Left colon (tissue), 2 donors: ENCODE measurements around the gene GFI1. TPM values are rescaled to one million over a fixed set of nuclear protein-coding genes. Genes with fewer than 3 reads are reported as not detected.

Experiments used
- ATAC-seq: fragments of 200-7000 bp; cut with Tn5 transposase; one replicate; pipeline ENCODE4 v1.9.1; 2020; ENCODE audit warnings: mild to moderate bottlenecking, moderate library complexity
- DNase-seq, 2 donors: peaks; one replicate each; pipeline ENCODE4 v3.0.0-alpha.2; 2020
- intact Hi-C, 2 donors: fragments of 100-400 bp; cut with DNase I in 1 of 2; cut with micrococcal nuclease in 1 of 2; formaldehyde crosslinking; loops; one replicate each; pipeline versions ENCODE4 v1.11.2 to v1.14.0; 2022; cut with DNase I, micrococcal nuclease
- total RNA-seq, 2 donors: library from RNA; stranded (reverse); fragmentation: NEBNext Ultra II Directional; extraction: Animal tissue kit (Norgen Biotek cat#: 25700); gene quantifications; one replicate each; pipeline ENCODE4 v1.2.1, GENCODE V29; 2021
- donor health status: DM: no; HTN: no; CAD: no.
- donor health status: DM: yes; HTN: yes; CAD: no.

The GFI1 gene
- total RNA-seq, 2 donors from 2014 or later = 8.2 to 9.2 TPM

DNA sequence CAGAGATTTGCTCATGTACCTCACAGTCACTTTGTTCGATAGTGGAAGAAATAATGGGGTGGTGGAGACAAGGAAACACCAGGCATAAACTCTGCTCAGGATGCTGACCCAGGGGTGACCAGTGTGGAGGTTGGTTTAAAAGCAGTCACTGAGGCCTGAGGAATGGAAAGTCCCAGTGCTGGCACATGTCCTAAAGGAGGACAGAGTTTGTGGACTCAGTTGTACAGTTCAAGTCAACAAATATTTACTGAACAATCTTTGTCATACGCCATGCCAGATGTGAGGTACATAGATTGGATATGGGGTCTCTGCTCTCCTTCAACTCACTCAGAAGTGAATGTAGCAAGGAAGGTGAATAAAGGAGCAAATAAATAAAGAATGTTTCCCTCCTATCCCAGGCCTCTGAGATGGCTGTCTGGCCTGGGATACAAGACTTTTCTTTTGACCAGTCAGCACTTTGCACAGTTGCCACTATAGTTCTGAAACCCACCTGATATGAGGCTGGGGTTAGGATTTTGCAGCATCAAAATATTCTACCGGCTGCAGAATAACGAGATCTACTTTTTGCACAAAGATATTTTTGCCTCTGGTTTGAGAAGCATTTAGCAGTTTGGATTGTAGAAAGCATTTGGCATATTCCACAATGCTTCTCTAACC, 7.9 kb upstream of the GFI1 start:
- ATAC-seq (no peak), DNase-seq (no peak)
- intact Hi-C loops = no loop called here

DNA sequence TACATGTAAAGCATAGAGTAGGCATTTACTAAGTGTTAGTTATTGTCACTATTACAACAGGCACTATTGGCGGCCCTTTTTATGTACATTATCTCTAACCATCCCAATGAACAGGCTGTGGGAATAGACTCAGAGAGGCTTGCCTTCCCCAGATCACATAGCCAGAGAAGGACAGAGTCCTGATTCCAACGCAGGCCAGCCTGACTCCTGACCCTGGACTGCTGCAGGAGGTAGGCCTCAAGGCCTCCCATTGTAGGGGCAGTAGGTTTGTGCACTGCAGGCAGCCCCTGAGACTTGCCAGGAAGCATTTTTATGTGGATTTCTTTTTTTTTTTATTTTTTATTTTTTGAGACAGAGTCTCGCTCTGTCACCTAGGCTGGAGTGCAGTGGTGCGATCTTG, 6.4 kb upstream of the GFI1 start:
- intact Hi-C loops = no loop called here
- ATAC-seq = no peak

DNA sequence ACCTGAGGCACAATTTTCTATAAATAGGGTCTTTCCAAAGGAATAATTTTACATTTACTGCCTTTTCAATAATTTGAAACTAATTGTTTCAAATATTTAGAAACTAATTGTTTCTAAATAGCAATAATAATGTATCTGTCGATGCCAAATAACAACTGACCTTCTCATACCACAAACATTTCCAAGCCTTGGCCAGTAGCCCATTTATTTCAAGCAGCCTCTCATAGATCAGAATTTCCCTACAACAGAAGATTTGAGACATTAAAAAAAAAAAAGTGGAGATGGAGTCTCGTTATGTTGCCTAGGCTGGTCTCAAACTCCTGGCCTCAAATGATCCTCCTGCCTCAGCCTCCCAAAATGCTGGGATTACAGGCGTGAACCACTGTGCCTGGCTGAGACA, 2.1 kb upstream of the GFI1 start:
- ATAC-seq = no peak
- no peak for DNase-seq
- intact Hi-C loops = no loop called here

More for the DNA sequence above, 6.4 kb upstream of the GFI1 start:
- no peak for DNase-seq

DNA sequence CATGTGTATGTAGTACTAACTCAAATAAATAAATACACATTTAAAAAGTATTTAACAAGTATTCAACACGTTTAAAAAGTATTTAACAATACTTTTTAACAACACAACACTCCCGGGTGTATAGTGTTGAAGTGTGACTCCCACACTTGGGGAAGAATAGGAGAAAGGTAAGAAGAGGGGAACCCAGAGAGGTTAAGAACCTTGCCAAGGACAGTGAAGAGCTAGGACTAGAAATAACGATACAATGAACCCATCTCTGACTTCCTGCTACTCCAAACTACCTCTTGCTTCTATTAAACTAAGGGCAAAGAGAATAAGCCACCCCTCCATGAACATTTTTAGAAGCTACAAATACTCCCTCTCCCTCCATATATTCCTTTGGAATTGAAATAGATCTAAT, 1.7 kb upstream of the GFI1 start:
- DNase-seq (no peak), ATAC-seq (no peak)
- intact Hi-C loops = no loop called here

DNA sequence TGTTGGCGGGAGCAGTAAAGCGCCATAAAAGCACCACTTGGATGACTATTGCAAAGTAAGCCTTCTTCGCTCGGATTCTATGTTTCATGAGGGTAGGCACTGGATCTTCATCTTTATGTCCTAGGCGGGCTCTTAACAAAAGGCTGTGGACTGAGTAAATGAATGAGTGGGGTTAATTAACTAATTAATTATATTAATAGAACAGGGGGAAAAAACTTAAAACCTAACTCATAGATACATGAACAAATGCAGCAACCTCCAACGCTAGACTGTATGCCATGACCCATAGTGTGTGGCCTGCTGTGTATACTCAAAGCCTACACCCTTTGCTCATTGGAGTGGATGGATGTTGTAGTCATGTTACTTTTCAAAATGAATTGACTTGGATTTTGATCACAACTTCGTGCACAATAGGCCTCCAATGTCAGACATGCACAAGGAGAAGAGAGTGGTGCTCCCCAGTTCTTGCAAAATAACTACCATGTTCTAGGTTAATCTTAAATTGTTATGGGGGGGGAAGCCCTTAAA, 417 bp upstream of the GFI1 start:
- intact Hi-C loops = no loop called here
- ATAC-seq (no peak), DNase-seq (no peak)

DNA sequence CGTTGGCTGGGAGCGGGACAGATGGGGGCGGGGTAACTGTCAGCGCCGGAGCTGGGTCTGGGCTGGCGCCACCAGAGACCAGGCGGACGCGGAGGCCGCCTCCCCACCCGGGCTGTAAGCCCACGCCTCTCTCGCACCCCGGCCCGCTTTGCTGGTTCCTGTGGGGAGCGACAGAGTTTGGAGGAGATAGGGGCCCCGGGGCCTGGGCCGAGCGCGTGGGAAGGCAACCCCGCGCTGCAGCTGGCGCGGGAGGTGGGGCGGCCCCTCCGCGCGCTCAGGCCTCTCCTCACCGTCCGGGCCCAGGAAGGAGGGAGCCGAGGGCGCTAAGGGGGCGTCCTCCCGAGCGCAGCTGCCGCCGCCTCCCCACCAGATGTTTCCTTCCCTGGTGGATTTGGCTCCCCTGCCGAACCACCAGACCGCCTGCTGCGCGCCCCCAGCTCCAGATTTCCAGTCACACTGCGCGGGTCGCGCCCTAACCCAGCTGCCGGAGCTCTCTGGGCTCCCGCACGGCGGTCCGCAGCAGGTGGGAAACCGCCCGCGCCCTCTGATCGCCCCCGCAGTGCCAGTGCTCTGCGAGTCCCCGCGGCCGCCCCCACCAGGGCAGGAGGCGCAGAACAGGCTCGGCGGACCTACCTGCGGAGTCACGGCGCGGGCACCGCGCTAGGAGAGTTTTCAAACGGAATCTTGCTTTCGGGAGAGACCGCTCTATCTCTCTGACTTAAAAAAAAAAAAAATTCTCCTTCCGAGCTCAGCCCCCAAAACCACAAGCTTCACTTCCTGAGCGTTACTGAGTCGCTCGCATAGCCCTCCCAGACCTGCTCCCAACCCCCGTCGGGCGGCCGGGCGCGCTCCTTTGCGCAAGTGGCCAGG, 1.1 kb downstream of the GFI1 start:
- peak; percentile 67 for ATAC-seq
- peak; percentile 62 to 81 for DNase-seq
- intact Hi-C loops = no loop called here

DNA sequence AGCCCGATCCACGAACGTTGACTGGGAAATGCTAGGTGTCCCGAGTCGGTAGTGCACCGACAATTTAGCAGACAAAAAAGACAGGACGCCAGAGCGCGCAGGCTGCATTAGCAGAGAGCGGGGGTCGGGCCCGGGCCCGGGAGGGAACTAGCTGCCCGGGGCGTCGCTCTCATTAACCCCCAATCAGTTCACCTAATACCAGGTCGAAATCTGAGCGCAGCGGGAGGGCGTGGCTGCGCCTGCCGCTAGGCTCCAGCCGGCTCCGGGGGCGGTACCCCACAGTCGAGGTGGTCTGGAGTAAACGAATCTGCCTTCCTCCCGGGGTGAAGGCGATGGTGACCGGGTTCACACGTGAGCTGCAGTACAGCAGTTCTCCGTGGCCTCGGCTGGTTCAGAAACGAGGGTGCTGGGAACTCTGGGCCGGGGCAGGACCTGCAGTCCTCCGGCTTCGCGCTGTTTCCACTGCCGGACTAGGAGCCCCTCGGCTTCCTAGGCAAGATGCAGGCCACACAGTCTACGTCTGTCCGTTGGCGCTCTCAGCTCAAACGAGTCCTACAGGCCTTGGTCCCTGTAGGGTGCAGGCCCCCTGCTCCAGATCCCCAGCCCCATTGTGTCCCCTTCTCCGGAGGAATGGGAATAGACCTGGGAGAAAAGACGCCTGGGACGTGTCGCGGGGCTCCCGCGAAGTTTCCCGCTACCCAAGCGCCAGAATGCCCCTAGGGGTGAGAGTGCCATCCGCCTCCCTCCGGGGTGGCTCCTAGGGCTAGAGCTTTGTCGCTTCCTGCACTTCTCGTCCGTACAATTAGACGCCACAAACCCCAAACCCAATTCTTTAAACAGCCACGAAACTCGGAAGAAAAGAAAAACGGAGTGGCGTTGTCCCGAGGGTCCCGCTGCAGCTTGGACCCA, 2.0 kb downstream of the GFI1 start:
- ATAC-seq = peak; percentile 5
- intact Hi-C loops = no loop called here
- DNase-seq = peak; percentile 52 to 70

DNA sequence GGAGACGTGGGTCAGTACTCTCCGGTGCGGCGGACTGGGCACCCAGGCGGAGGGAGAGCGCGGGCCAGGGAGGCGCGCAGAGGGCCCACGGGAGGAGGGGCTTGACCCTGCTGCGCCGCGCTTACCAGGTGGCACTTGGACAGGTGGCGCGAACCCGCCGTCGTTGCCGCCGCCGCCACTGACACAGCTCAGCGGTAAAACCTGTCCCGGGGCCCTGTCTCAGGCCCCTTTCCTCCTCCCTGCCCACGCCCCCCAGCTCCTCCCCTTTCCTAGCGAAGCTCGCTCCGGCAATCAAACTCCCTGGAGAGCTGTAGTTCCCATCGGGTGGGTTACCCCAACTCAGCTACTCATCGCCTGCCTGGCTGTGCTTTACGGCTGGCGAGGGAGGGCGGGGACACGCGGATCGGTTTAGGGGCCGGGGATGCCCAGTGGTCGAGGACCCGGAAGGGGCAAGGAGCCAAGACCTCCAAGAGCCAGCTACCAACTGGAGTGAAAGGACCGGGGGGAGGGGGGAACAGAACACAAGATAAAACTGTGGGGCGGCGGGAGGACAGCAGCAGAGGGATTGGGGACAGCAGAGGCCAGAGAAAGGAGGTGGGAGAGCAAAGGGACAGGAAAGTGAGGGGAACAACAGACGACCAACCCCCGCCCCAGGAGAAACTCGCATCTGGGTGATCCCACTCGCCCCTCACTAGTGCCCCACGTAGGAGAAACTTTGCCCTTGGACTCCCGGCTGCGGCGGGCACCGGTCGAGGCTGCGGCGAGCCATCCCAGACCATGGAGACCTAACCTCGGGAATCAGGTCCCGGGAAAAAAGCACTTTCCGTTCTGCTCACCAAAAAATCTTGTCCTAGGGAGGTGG, 2.9 kb downstream of the GFI1 start:
- peak; percentile 47 to 58 for DNase-seq
- intact Hi-C loops = no loop called here
- ATAC-seq = peak; percentile 34

DNA sequence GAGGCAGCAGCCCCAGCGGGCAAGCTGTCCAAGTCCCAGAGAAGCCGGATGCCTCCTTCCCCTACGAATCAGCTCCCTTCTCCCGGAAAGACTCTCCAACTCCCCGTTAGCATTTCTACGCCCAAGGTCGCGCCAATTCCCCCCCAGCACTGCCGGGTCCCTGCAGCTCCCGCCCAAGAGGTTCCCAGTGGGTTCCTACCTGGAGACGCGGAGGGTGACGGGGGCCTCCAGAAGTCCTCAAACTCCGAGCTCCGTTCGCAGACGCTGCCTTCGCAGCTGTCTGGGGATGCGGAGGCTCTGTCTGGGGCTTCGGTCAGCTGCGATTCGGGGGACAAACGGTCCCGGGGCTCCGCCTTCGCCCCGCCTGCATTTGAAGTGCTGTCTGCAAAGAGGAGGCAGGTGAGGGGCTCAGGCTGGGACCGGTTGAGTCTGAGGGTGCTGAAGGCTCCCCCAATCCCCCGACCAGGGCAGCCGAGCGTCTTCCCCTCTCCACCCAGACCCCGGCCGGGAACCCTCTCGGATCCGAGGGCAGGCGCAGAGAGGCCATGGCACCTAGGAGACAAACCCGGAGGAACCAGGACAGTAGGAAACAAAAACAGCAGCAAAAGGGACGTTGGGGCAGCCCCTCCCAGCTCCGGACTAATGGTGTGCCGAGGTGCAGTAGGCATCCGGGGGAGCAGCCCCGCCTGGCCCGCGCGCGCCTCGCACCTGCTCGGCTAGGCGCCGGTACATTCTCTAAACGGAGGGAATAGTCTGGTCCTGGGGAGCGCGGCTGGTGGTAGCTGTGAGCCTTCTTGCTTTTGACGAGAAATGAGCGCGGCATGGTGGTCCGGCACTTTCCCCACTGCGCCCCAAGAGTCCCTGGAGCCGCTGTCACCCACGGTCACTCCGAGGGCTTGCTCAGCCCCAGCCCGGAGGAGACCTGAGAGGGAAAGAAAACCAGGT, 3.8 kb downstream of the GFI1 start:
- peak; percentile 19 for ATAC-seq
- peak; percentile 28 to 40 for DNase-seq

DNA sequence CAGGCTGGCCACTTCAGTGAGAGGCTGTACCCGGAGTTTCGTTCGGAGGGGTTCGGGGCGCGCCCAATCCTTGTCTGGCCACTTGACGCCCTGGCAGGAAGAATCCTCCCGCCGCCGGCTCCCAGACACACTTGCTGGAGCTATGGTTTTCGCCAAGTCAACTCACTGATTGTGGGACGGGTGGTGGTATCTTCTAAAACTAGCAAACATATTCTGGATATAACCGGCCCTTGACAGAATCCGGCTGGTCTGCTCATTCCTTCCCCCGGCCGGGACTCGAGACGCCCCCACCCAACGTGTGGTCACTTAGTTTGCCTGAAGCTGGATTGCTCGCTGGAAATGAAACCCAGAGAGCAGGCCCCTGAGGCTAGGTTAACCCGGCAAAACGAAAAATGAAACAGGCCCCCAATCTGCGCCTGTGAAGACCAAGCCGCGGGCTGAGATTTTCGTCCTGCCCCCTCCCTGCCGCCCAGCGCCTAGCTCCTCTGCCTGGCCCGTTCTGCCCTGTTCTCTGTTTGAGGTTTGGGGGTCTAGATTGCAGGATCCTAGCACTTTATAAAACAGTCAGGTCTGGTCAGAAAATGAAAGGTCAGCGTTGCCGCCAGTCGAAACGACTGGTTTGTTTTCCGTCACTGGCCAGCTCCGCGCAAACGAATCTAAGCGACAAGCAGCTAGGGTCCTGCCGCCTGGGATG, 4.6 kb downstream of the GFI1 start:
- intact Hi-C loops = no loop called here
- ATAC-seq = no peak
- DNase-seq = peak; percentile 16 to 25

More for the DNA sequence above, 3.8 kb downstream of the GFI1 start:
- intact Hi-C loops = no loop called here

DNA sequence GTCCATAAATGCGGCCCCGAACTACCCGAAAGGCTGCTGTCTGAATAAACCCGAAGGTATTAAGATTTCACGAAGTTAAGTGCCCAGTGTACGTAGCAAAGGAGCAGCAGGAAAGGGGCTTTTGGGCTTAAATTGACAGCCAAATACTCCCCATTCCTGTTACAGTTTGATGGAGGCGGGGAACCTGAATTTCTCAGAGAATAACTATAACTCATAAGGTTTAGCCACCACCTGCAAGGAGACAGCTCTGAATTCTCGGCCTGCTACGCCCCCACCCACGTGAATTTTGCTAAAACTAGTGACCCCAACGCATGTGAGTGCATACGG, 5.2 kb downstream of the GFI1 start:
- DNase-seq = no peak
- intact Hi-C loops = no loop called here
- no peak for ATAC-seq

DNA sequence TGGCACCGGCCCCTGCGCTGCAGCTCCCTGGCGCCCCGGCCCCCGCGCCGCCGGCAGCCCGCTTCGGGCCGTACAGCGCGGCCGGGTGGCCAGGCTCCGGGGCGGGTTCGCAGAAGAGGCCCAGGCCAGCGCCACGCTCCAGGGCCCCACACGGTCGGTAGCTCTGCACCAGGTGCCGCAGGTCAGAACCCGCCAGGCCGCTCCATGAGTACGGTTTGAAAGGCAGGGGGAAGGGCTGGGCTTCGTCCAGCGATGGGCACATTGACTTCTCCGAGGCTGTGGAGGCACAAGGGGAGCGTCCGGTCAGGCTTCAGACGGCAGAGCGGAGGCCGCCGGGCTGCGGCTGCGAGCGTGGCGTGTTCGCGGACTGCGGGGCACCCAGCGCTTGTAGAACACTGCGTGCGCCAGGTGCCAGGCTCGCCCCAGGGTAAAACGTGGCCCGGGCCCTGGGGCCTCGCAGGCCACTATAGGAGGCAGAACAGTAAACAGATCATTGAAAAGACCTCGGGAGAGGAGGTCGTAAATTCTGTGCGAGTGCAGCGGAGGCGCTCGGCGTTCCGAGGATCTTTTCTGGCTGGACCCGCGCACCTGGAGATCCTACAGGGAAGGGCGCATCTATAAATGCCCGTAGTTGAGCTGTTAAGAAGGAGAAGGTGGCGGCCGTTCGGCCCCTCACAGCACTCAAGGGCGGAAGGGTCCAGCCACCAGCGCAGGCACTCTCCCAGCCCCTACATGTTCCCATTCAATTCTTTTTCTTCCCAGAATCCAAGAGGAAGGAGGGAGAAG, 5.7 kb downstream of the GFI1 start:
- DNase-seq (peak in 1 of 2 donors; percentile 19), ATAC-seq (peak; percentile 4)
- intact Hi-C loops = no loop called here

DNA sequence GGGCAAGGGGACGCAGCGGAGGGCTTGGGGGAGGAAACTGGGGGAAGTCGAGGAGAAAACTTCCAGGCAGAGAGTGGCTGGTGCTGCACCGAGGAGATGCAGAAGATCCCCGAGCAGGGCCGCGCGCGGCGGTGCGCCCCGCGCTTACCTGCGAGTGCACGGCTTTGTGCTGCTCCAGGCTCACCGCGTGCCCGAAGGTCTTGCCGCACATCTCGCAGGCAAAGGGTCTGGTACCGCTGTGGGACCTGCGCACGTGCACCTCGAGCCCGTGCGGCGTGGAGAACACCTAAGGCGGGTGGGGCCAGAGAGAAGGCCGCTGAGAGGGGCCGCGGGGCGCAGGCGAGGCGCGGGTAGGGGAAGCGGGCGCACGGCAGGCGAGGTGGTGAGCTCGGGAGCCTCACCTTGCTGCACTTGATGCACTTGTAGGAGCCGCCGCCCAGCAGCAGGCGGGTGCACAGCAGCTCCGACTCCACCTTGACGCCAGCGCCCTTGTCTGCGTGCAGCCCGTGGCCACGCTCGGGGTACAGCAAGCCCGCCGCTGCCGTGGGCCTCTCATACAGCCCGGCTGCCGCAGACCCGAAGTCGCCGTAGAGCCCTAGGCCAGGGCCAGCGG, 6.4 kb downstream of the GFI1 start:
- intact Hi-C loops = no loop called here
- DNase-seq (peak in 1 of 2 donors; percentile 37), ATAC-seq (peak; percentile 53)

DNA sequence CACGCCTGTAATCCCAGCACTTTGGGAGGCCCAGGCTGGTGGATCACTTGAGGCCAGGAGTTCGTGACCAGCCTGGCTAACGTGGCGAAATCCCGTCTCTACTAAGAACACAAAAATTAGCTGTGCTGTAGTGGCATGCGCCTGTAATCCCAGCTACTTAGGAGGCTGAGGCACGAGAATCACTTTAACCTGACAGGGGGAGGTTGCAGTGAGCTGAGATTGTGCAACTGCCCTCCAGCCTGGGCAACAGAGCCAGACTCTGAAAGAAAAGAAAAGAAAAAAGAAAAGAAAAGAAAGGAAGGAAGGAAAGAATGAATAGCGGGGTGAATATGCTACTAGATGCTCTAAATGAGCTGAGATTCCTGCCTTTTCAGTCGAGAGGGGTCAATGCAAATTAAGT, 7.1 kb downstream of the GFI1 start:
- ATAC-seq (no peak), DNase-seq (no peak)
- intact Hi-C loops = no loop called here

DNA sequence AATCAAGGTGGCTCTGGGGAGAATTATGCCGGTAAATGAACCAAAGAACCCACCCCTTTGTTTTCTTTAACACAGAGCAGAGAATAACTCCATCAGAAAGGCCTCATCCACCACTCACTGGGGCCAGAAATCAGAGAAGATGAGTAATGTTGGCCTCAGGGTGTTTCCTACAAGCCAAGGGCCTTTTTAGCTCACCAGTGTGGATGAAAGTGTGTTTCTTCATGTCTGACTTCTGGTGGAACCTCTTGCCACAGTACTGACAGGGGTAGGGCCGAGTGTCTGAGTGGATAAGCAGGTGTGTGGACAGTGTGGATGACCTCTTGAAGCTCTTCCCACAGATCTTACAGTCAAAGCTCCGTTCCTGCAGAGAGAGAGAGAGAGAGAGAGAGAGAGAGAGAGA, 8.3 kb downstream of the GFI1 start:
- intact Hi-C loops = no loop called here
- no peak for ATAC-seq

More for the DNA sequence above, 8.3 kb downstream of the GFI1 start:
- no peak for DNase-seq
